Keratinocyte (primary cell): ENCODE data around the gene INO80E. TPM values are rescaled to one million over a fixed set of nuclear protein-coding genes. Genes with fewer than 3 reads are reported as not detected.
A peak's percentile ranks its signal among the peaks of the same experiment; 100 is the strongest.
"Not testable (repeated sequence)": the region's sequence is repeated elsewhere in the genome, so short reads cannot be mapped to it uniquely, and the experiment has no call there.

Experiments used
- DNase-seq: peaks from one replicate; pipeline ENCODE4 v3.0.0-alpha.2; 2011; ENCODE audit warnings: low read depth, missing footprints, low spot score
- FAIRE-seq: peaks from 2 replicates; lab custom pipeline; 2011; peaks lifted over from hg19 to GRCh38; lab: Jason Lieb, UNC
- H2AFZ ChIP-seq: 2 replicates; pipeline ENCODE4 v1.6.0; 2012; ENCODE audit warnings: low read length, control low read depth, inconsistent platforms; ENCODE audit not compliant: control insufficient read depth
- H3K27ac ChIP-seq: 2 replicates; pipeline ENCODE4 v1.5.1; 2011; ENCODE audit warnings: low read length; ENCODE audit not compliant: control insufficient read depth, insufficient read depth
- H3K27me3 ChIP-seq: 3 replicates; pipeline ENCODE4 v1.6.0; 2011; ENCODE audit warnings: low read length; ENCODE audit not compliant: control insufficient read depth, insufficient read depth; ENCODE audit errors: extremely low read depth
- H3K36me3 ChIP-seq, 2 experiments: 2 replicates in 1 of 2; 3 replicates in 1 of 2; pipeline ENCODE4 v1.5.1; 2011; ENCODE audit warnings: low read length in 2 of 2, mild to moderate bottlenecking in 1 of 2; ENCODE audit not compliant: control insufficient read depth in 2 of 2, insufficient read depth in 2 of 2; ENCODE audit errors: extremely low read depth in 1 of 2
- H3K4me1 ChIP-seq: 3 replicates; pipeline ENCODE4 v1.5.1; 2011; ENCODE audit warnings: low read length; ENCODE audit not compliant: control insufficient read depth, insufficient read depth; ENCODE audit errors: extremely low read depth
- H3K4me2 ChIP-seq: 3 replicates; pipeline ENCODE4 v1.6.0; 2011; ENCODE audit warnings: low read depth, low read length; ENCODE audit not compliant: control insufficient read depth, insufficient read depth; ENCODE audit errors: extremely low read depth
- H3K4me3 ChIP-seq, 3 experiments: fragments of 200-600 bp in 1 of 3; sonication (generic) in 1 of 3; 2 replicates in 2 of 3; 3 replicates in 1 of 3; pipeline ENCODE4 v1.5.1; 2011 to 2016; ENCODE audit warnings: low read length in 3 of 3, mild to moderate bottlenecking in 3 of 3, control low read depth in 2 of 3, inconsistent platforms in 1 of 3, low read depth in 1 of 3, mixed read lengths in 1 of 3, mixed run types in 1 of 3, moderate library complexity in 1 of 3; ENCODE audit not compliant: control insufficient read depth in 2 of 3, insufficient read depth in 2 of 3; ENCODE audit errors: extremely low read depth in 1 of 3
- H3K79me2 ChIP-seq: 2 replicates; pipeline ENCODE4 v1.6.0; 2012; ENCODE audit warnings: low read length; ENCODE audit not compliant: control insufficient read depth, insufficient read depth
- H3K9ac ChIP-seq: 3 replicates; pipeline ENCODE4 v1.6.0; 2011; ENCODE audit warnings: low read length; ENCODE audit not compliant: control insufficient read depth, insufficient read depth; ENCODE audit errors: extremely low read depth
- H3K9me1 ChIP-seq: 3 replicates; pipeline ENCODE4 v1.6.0; 2011; ENCODE audit warnings: low read length; ENCODE audit not compliant: control insufficient read depth, insufficient read depth; ENCODE audit errors: extremely low read depth
- H3K9me3 ChIP-seq: 2 replicates; pipeline ENCODE4 v1.5.1; 2012; ENCODE audit warnings: low read depth, low read length; ENCODE audit not compliant: control insufficient read depth
- H4K20me1 ChIP-seq: 3 replicates; pipeline ENCODE4 v1.6.0; 2011; ENCODE audit warnings: low read length; ENCODE audit not compliant: control insufficient read depth, insufficient read depth; ENCODE audit errors: extremely low read depth
- EZH2 ChIP-seq: IDR thresholded peaks from one replicate; pipeline ENCODE4 v1.6.1; 2012; ENCODE audit warnings: inconsistent platforms, mild to moderate bottlenecking, low read length, moderate library complexity
- dilution Hi-C: fragments of 300-500 bp; cut with MboI; formaldehyde crosslinking; loops from one replicate; pipeline ENCODE4 v1.7.0; 2020; ENCODE audit warnings: low sequenced_read_pairs; ENCODE audit not compliant: extremely low pct_ligation_motif_present
- polyA plus RNA-seq, 5 experiments: library from polyadenylated mRNA; depleted of rRNA in 3 of 5; stranded (reverse) in 3 of 5; stranded (forward) in 1 of 5; unstranded in 1 of 5; fragments of >200 nt; gene quantifications; 1 replicate in 1 of 5; 2 replicates in 3 of 5; 3 replicates in 1 of 5; pipeline versions ENCODE4 v1.2.1 to v1.2.3, GENCODE V29; 2011 to 2012; ENCODE audit warnings: missing spikeins in 2 of 5, low read depth in 1 of 5, low replicate concordance in 1 of 5
- TF ChIP-seq, protein P1 (sequence below), 3 experiments: IDR thresholded peaks in 1 of 3; conservative IDR thresholded peaks in 1 of 3; optimal IDR thresholded peaks in 1 of 3; 2 replicates in 2 of 3; 3 replicates in 1 of 3; pipeline versions ENCODE3 to v1.5.1; 2011; ENCODE audit warnings: low read length in 3 of 3, mild to moderate bottlenecking in 3 of 3, moderate library complexity in 2 of 3, control low read depth in 1 of 3, inconsistent platforms in 1 of 3; ENCODE audit not compliant: insufficient read depth in 2 of 3; ENCODE audit errors: extremely low read depth in 1 of 3

INO80E gene
- polyA plus RNA-seq, 1 donor (not counting 4 experiments of a cell fraction or from before 2014, with no cell fraction given), result 26.7 TPM

GRCh38 chr16:30040221-30040620, 44.2 kb downstream of the INO80E start:
- Histone ChIP-seq H2AFZ (no peak overlapping the region), H3K4me2 (no peak overlapping the region), H3K27ac (no peak overlapping the region), H3K4me1 (no peaks in the 10 kb centered on the region), H3K9ac (no peak overlapping the region), H3K79me2 (no peaks in the 10 kb centered on the region), H3K9me3 (no peaks in the 10 kb centered on the region), H3K27me3 (no peaks in the 10 kb centered on the region), H3K4me3 (no peak overlapping the region), H3K36me3 (no peaks in the 10 kb centered on the region), H4K20me1 (no peaks in the 10 kb centered on the region), H3K9me1 (no peaks in the 10 kb centered on the region)
- DNase-seq (no peak), FAIRE-seq (no peak)
- TF ChIP-seq EZH2, result no peak
- TF ChIP-seq, protein P1, sequence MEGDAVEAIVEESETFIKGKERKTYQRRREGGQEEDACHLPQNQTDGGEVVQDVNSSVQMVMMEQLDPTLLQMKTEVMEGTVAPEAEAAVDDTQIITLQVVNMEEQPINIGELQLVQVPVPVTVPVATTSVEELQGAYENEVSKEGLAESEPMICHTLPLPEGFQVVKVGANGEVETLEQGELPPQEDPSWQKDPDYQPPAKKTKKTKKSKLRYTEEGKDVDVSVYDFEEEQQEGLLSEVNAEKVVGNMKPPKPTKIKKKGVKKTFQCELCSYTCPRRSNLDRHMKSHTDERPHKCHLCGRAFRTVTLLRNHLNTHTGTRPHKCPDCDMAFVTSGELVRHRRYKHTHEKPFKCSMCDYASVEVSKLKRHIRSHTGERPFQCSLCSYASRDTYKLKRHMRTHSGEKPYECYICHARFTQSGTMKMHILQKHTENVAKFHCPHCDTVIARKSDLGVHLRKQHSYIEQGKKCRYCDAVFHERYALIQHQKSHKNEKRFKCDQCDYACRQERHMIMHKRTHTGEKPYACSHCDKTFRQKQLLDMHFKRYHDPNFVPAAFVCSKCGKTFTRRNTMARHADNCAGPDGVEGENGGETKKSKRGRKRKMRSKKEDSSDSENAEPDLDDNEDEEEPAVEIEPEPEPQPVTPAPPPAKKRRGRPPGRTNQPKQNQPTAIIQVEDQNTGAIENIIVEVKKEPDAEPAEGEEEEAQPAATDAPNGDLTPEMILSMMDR (optimal IDR thresholded peaks at IDR 0.05 in 1 of 3, IDR thresholded peaks at IDR 0.05 in 1 of 3, conservative IDR thresholded peaks at IDR 0.05 in 1 of 3; ENCODE audit: extremely low read depth in 1 of 3, insufficient read depth in 2 of 3, low read length in 3 of 3), result no peak
- dilution Hi-C loops, result no loop called here

GRCh38 chr16:30040690-30041089, 44.6 kb downstream of the INO80E start:
- H3K79me2 ChIP-seq, H3K4me3 ChIP-seq, H2AFZ ChIP-seq, H3K4me1 ChIP-seq, H3K9me1 ChIP-seq, H4K20me1 ChIP-seq, H3K4me2 ChIP-seq, H3K36me3 ChIP-seq, H3K27me3 ChIP-seq, DNase-seq, H3K9me3 ChIP-seq, H3K27ac ChIP-seq, H3K9ac ChIP-seq, FAIRE-seq, dilution Hi-C loops: not testable (repeated sequence)

DNA sequence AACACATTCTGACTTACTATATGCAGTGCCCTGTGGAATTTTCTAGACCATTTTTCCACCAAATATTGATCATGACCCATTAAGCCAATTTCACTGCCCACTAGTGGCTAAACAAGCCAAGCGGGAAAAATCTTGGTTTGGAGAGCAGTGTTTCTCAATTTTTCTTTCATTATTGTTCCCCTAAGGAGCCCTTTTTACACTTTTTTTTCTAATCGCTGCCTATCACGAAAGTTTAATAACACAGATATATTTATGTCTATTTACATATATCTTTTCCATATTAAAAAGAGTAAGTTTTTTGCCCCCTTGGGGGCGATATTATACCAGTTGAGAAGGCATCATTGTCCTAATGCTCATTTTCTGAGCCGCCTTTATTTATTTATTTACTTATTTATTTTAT, 45.8 kb downstream of the INO80E start:
- FAIRE-seq, result no peak
- dilution Hi-C loops, result no loop called here

More for the DNA sequence above, 45.8 kb downstream of the INO80E start:
- Histone ChIP-seq H3K79me2 (no peaks in the 10 kb centered on the region), H3K9ac (no peak overlapping the region), H3K4me3 (no peak overlapping the region), H3K36me3 (no peaks in the 10 kb centered on the region), H4K20me1 (no peaks in the 10 kb centered on the region), H3K9me3 (no peaks in the 10 kb centered on the region), H3K4me1 (no peaks in the 10 kb centered on the region), H3K27me3 (no peaks in the 10 kb centered on the region), H3K27ac (no peak overlapping the region), H2AFZ (no peak overlapping the region), H3K4me2 (no peak overlapping the region), H3K9me1 (no peaks in the 10 kb centered on the region)
- TF ChIP-seq, protein P1 (optimal IDR thresholded peaks at IDR 0.05 in 1 of 3, IDR thresholded peaks at IDR 0.05 in 1 of 3, conservative IDR thresholded peaks at IDR 0.05 in 1 of 3; ENCODE audit: extremely low read depth in 1 of 3, insufficient read depth in 2 of 3, low read length in 3 of 3), result peak in 2 of 3 experiments; percentile 21 to 35
- no peak for TF ChIP-seq EZH2
- no peak for DNase-seq
